ENCODE measurements around the gene SLC26A1.

SLC26A1 gene

GRCh38 chr4:993111-994029 lies at the start of gene SLC26A1:
TSS of gene SLC26A1 (minus strand) at chr4:993404. CDS start at chr4:991703, 1,701 bp downstream.
- no peak for DNase-seq

- no peak for DNase-seq
These were observed 49.3 kb upstream of the SLC26A1 start for GRCh38 chr4:1042352-1043055.

- DNase-seq, result no peak
These were observed 48.7 kb upstream of the SLC26A1 start for GRCh38 chr4:1041936-1042330.

GRCh38 chr4:1041147-1041935 lies 48.1 kb upstream of the SLC26A1 start:
- DNase-seq, result no peak

- DNase-seq, result no peak
These were observed 47.3 kb upstream of the SLC26A1 start for GRCh38 chr4:1040344-1041146.

GRCh38 chr4:1039493-1040343 lies 46.5 kb upstream of the SLC26A1 start:
- DNase-seq, result no peak

- no peak for DNase-seq
These were observed 45.8 kb upstream of the SLC26A1 start for GRCh38 chr4:1038948-1039492.

- DNase-seq, result no peak
These were observed 44.0 kb upstream of the SLC26A1 start for GRCh38 chr4:1036976-1037810.

GRCh38 chr4:1036095-1036494 lies 42.9 kb upstream of the SLC26A1 start:
- no peak for DNase-seq

- no peak for DNase-seq
These were observed 42.3 kb upstream of the SLC26A1 start for GRCh38 chr4:1035510-1035909.

- no peak for DNase-seq
These were observed 40.8 kb upstream of the SLC26A1 start for GRCh38 chr4:1033840-1034551.

GRCh38 chr4:1032861-1033260 lies 39.7 kb upstream of the SLC26A1 start:
- no peak for DNase-seq

GRCh38 chr4:1031956-1032795 lies 39.0 kb upstream of the SLC26A1 start:
- no peak for DNase-seq

GRCh38 chr4:1031346-1031745 lies 38.1 kb upstream of the SLC26A1 start:
- DNase-seq, result no peak

GRCh38 chr4:1030559-1030958 lies 37.4 kb upstream of the SLC26A1 start:
- no peak for DNase-seq

- DNase-seq, result no peak
These were observed 36.8 kb upstream of the SLC26A1 start for GRCh38 chr4:1030031-1030430.

GRCh38 chr4:1029529-1029928 lies 36.3 kb upstream of the SLC26A1 start:
- no peak for DNase-seq

GRCh38 chr4:1028574-1029220 lies 35.5 kb upstream of the SLC26A1 start:
- no peak for DNase-seq
